IMR-90 (cell line): ENCODE data around the gene SPTSSB. TPM values are rescaled to one million over a fixed set of nuclear protein-coding genes. Genes with fewer than 3 reads are reported as not detected.

Experiments
- ATAC-seq: fragments of 200-7000 bp; cut with Tn5 transposase; 2 replicates; pipeline ENCODE4 v1.9.1; 2020; ENCODE audit warnings: low read depth, mild to moderate bottlenecking, moderate library complexity
- BruUV-seq: library from RNA; stranded (reverse); fragments of 400-500 nt; replicated peaks from 2 replicates; lab custom pipeline; 2021; lab: Mats Ljungman, UMichigan
- CTCF ChIA-PET: fragments of 300-600 bp; formaldehyde crosslinking; extraction: SDS; loops from one replicate; lab custom pipeline; 2021; ENCODE audit warnings: antibody characterized with exemption; lab: Yijun Ruan, JAX
- POLR2A ChIA-PET: fragments of 300-600 bp; sonication (Branson Sonifier 250); formaldehyde crosslinking; loops from one replicate; lab custom pipeline; 2022; ENCODE audit warnings: antibody characterized with exemption; ENCODE audit not compliant: unreplicated experiment; lab: Charles Lee
- DNase-seq: peaks from one replicate; pipeline ENCODE4 v3.0.0; 2013
- H2AFZ ChIP-seq: replicated peaks from 2 replicates; pipeline ENCODE3; 2013; ENCODE audit warnings: low read length, mild to moderate bottlenecking; ENCODE audit not compliant: poor library complexity
- H2AK5ac ChIP-seq: 2 replicates; pipeline ENCODE4 v1.6.1; 2013; ENCODE audit warnings: low read depth, low read length, inconsistent platforms
- H2AK9ac ChIP-seq: replicated peaks from 2 replicates; pipeline ENCODE3; 2013; ENCODE audit warnings: mild to moderate bottlenecking, low read depth, low read length, moderate library complexity; ENCODE audit not compliant: poor library complexity
- H2BK120ac ChIP-seq: 2 replicates; pipeline ENCODE4 v1.6.1; 2013; ENCODE audit warnings: low read depth, low read length, inconsistent platforms
- H2BK15ac ChIP-seq: 3 replicates; pipeline ENCODE4 v1.6.1; 2013; ENCODE audit warnings: low read depth, low read length, inconsistent platforms
- H2BK20ac ChIP-seq: 2 replicates; pipeline ENCODE4 v1.6.1; 2013; ENCODE audit warnings: low read depth, mild to moderate bottlenecking, inconsistent platforms, low read length, moderate library complexity
- H2BK5ac ChIP-seq: 2 replicates; pipeline ENCODE4 v1.6.1; 2013; ENCODE audit warnings: mild to moderate bottlenecking, low read depth, low read length, inconsistent platforms; ENCODE audit not compliant: poor library complexity, severe bottlenecking
- H3K14ac ChIP-seq: replicated peaks from 2 replicates; pipeline ENCODE4 v1.6.1; 2013; ENCODE audit warnings: low read depth, low read length, inconsistent platforms
- H3K18ac ChIP-seq: 2 replicates; pipeline ENCODE4 v1.6.1; 2013; ENCODE audit warnings: low read depth, low read length, control low read depth
- H3K23ac ChIP-seq: 2 replicates; pipeline ENCODE4 v1.6.1; 2013; ENCODE audit warnings: low read depth, low read length, inconsistent platforms
- H3K27ac ChIP-seq: 2 replicates; pipeline ENCODE4 v1.5.1; 2013; ENCODE audit warnings: mild to moderate bottlenecking, control low read depth, low read length; ENCODE audit not compliant: insufficient read depth
- H3K27me3 ChIP-seq: 2 replicates; pipeline ENCODE4 v1.6.1; 2013; ENCODE audit warnings: low read length; ENCODE audit not compliant: control insufficient read depth, insufficient read depth
- H3K36me3 ChIP-seq: 2 replicates; pipeline ENCODE4 v1.6.1; 2013; ENCODE audit warnings: low read length, mixed read lengths; ENCODE audit not compliant: control insufficient read depth, insufficient read depth
- H3K4ac ChIP-seq: 2 replicates; pipeline ENCODE4 v1.6.1; 2013; ENCODE audit warnings: low read depth, low read length, inconsistent platforms
- H3K4me1 ChIP-seq: 2 replicates; pipeline ENCODE4 v1.6.1; 2013; ENCODE audit warnings: low read length, mixed read lengths; ENCODE audit not compliant: control insufficient read depth, insufficient read depth
- H3K4me2 ChIP-seq: 2 replicates; pipeline ENCODE4 v1.6.1; 2013; ENCODE audit warnings: low read depth, mild to moderate bottlenecking, control low read depth, low read length, moderate library complexity
- H3K4me3 ChIP-seq: 2 replicates; pipeline ENCODE4 v1.5.1; 2013; ENCODE audit warnings: low read depth, mild to moderate bottlenecking, control low read depth, low read length, moderate library complexity; ENCODE audit not compliant: insufficient read depth
- H3K56ac ChIP-seq: 2 replicates; pipeline ENCODE4 v1.6.1; 2013; ENCODE audit warnings: low read length, inconsistent platforms; ENCODE audit not compliant: insufficient read depth; ENCODE audit errors: extremely low read depth
- H3K79me1 ChIP-seq, 2 experiments: 2 replicates each; pipeline ENCODE4 v1.6.1; 2013; ENCODE audit warnings: low read length in 2 of 2, inconsistent platforms in 1 of 2, low read depth in 1 of 2
- H3K9ac ChIP-seq: 2 replicates; pipeline ENCODE4 v1.6.1; 2013; ENCODE audit warnings: low read depth, low read length, control low read depth
- H3K9me1 ChIP-seq: 2 replicates; pipeline ENCODE4 v1.6.1; 2013; ENCODE audit warnings: low read length, inconsistent platforms; ENCODE audit not compliant: insufficient read depth
- H3K9me3 ChIP-seq: 2 replicates; pipeline ENCODE4 v1.6.1; 2013; ENCODE audit warnings: low read length; ENCODE audit not compliant: control insufficient read depth, insufficient read depth
- H4K20me1 ChIP-seq: 2 replicates; pipeline ENCODE4 v1.6.1; 2013; ENCODE audit warnings: low read length, inconsistent platforms; ENCODE audit not compliant: insufficient read depth
- H4K5ac ChIP-seq: 2 replicates; pipeline ENCODE4 v1.6.1; 2013; ENCODE audit warnings: mild to moderate bottlenecking, low read depth, low read length, control low read depth
- H4K8ac ChIP-seq, 2 experiments: 2 replicates each; pipeline ENCODE4 v1.6.1; 2013; ENCODE audit warnings: low read depth in 2 of 2, low read length in 2 of 2, control low read depth in 1 of 2, inconsistent platforms in 1 of 2
- H4K91ac ChIP-seq: 2 replicates; pipeline ENCODE4 v1.6.1; 2013; ENCODE audit warnings: low read depth, low read length, inconsistent platforms; ENCODE audit not compliant: insufficient read depth
- BHLHE40 ChIP-seq: fragments of 150-350 bp; IDR thresholded peaks from 2 replicates; pipeline ENCODE4 v1.6.1; 2016; ENCODE audit warnings: mild to moderate bottlenecking, low read depth, low read length
- CEBPB ChIP-seq: IDR thresholded peaks from 2 replicates; pipeline ENCODE4 v1.6.1; 2012; ENCODE audit warnings: low read depth, low read length, improper control_type of control experiment
- CHD1 ChIP-seq: IDR thresholded peaks from 2 replicates; pipeline ENCODE4 v1.6.1; 2012; ENCODE audit warnings: low read depth, low read length, improper control_type of control experiment
- CTCF ChIP-seq: conservative IDR thresholded peaks from 2 replicates; pipeline ENCODE4 v1.5.1; 2012; ENCODE audit warnings: mild to moderate bottlenecking, low read depth, low read length, improper control_type of control experiment
- FOS ChIP-seq: fragments of 150-350 bp; IDR thresholded peaks from 2 replicates; pipeline ENCODE4 v1.6.1; 2016; ENCODE audit warnings: low read depth, low read length
- MAFK ChIP-seq: IDR thresholded peaks from 2 replicates; pipeline ENCODE4 v1.6.1; 2012; ENCODE audit warnings: low read depth, low read length, improper control_type of control experiment
- NFE2L2 ChIP-seq: fragments of 150-350 bp; IDR thresholded peaks from 2 replicates; pipeline ENCODE4 v1.6.1; 2016; ENCODE audit warnings: low read depth, mild to moderate bottlenecking, low read length
- POLR2A ChIP-seq: IDR thresholded peaks from 2 replicates; pipeline ENCODE4 v1.6.1; 2012; ENCODE audit warnings: mild to moderate bottlenecking, low read depth, low read length
- RAD21 ChIP-seq: IDR thresholded peaks from 2 replicates; pipeline ENCODE4 v1.6.1; 2012; ENCODE audit warnings: low read length, improper control_type of control experiment
- RCOR1 ChIP-seq: IDR thresholded peaks from 2 replicates; pipeline ENCODE4 v1.6.1; 2012; ENCODE audit warnings: mild to moderate bottlenecking, low read length, improper control_type of control experiment; ENCODE audit not compliant: insufficient replicate concordance
- SMC3 ChIP-seq: fragments of 150-350 bp; IDR thresholded peaks from 2 replicates; pipeline ENCODE4 v1.6.1; 2016; ENCODE audit warnings: low read depth, mild to moderate bottlenecking, antibody characterized with exemption, low read length, moderate library complexity
- WGBS, 2 experiments: methylation state at CpG; one replicate each; pipeline versions ENCODE4 v1.1.5 to v1.1.7; 2013; ENCODE audit warnings: missing lambda C conversion rate in 2 of 2; ENCODE audit not compliant: insufficient read length in 1 of 2; ENCODE audit errors: extremely low coverage in 2 of 2; 5-methylcytosine and 5-hydroxymethylcytosine counted together
- dilution Hi-C: fragments of 300-500 bp; cut with HindIII; formaldehyde crosslinking; loops from one replicate; pipeline ENCODE4 v1.14.3; 2018; ENCODE audit warnings: low sequenced_read_pairs; ENCODE audit not compliant: unreplicated experiment
- in situ Hi-C: fragments of 300-500 bp; cut with MboI; formaldehyde crosslinking; loops from 3 replicates; pipeline ENCODE4 v1.14.3; 2019; ENCODE audit warnings: low sequenced_read_pairs, inconsistent platforms, mixed read lengths
- intact Hi-C: fragments of 100-400 bp; cut with micrococcal nuclease; formaldehyde crosslinking; loops from 2 replicates; pipeline ENCODE4 v1.10.0; 2022
- polyA plus RNA-seq, 3 experiments: library from polyadenylated mRNA; depleted of rRNA; stranded (reverse); fragments of >200 nt; gene quantifications; 2 replicates each; pipeline ENCODE4 v1.2.3, GENCODE V29; 2012; ENCODE audit warnings: low replicate concordance in 1 of 3
- total RNA-seq: library from RNA; depleted of rRNA; stranded (reverse); fragments of >200 nt; gene quantifications from 2 replicates; pipeline ENCODE4 v1.2.3, GENCODE V29; 2012

SPTSSB gene
- total and polyA plus RNA-seq, 2 of the 4 experiments (the other 2 are of a cell fraction), result not detected

- no peak overlapping the region for H2AFZ ChIP-seq
- ChIA-PET POLR2A (no interaction called here), CTCF (no interaction called here)
- H3K79me1 ChIP-seq, result no peaks in the 10 kb centered on the region
- no peak overlapping the region for H2BK5ac ChIP-seq
- no peak overlapping the region for H2AK9ac ChIP-seq
- in situ Hi-C loops, result no loop called here
- dilution Hi-C loops, result no loop called here
- TF ChIP-seq CEBPB, result no peak
- TF ChIP-seq SMC3, result no peak
- no peak for TF ChIP-seq CHD1
- no peak for TF ChIP-seq CTCF
- no peak for TF ChIP-seq NFE2L2
- TF ChIP-seq FOS, result no peak
- no peak for TF ChIP-seq RCOR1
- no peak for TF ChIP-seq BHLHE40
- no peak for TF ChIP-seq POLR2A
- no peak for TF ChIP-seq MAFK
- TF ChIP-seq RAD21, result no peak
- H3K4me3 ChIP-seq, result no peak overlapping the region
- no peak overlapping the region for H3K9ac ChIP-seq
- no peak overlapping the region for H3K4ac ChIP-seq
- intact Hi-C loops, result no loop called here
- ATAC-seq, result no peak
- no CpG with 5 or more reads among the region's 2 CpGs for WGBS, 2 experiments
- no peaks in the 10 kb centered on the region for H3K9me3 ChIP-seq
- H3K27me3 ChIP-seq, result peaks cover 1% of the 10 kb centered on the region; the same call in 1 of the 2 replicates
- no peak overlapping the region for H3K4me2 ChIP-seq
- no peak overlapping the region for H2BK15ac ChIP-seq
- H3K56ac ChIP-seq, result no peak overlapping the region
- no peak overlapping the region for H3K27ac ChIP-seq
- no peak overlapping the region for H4K91ac ChIP-seq
- no peak overlapping the region for H2BK120ac ChIP-seq
- no peak overlapping the region for H3K14ac ChIP-seq
- no peaks in the 10 kb centered on the region for H3K36me3 ChIP-seq
- BruUV-seq, result no TSS peak
- no peaks in the 10 kb centered on the region for H3K4me1 ChIP-seq
- no peak overlapping the region for H2AK5ac ChIP-seq
- H4K8ac ChIP-seq, result no peak overlapping the region
- H3K9me1 ChIP-seq, result no peaks in the 10 kb centered on the region; the same call in 1 of the 2 replicates
- H3K18ac ChIP-seq, result no peak overlapping the region
- H4K20me1 ChIP-seq, result no peaks in the 10 kb centered on the region
- H3K23ac ChIP-seq, result no peak overlapping the region
- H2BK20ac ChIP-seq, result no peak overlapping the region
- no peak for DNase-seq
- no peak overlapping the region for H4K5ac ChIP-seq
Measured at GRCh38 chr3:161348796-161349400, 22.4 kb downstream of the SPTSSB start.
